IMR-90 (cell line): ENCODE measurements around the gene RAB39A. TPM values are rescaled to one million over a fixed set of nuclear protein-coding genes. Genes with fewer than 3 reads are reported as not detected.

Experiments used
- ATAC-seq: fragments of 200-7000 bp; cut with Tn5 transposase; 2 replicates; pipeline ENCODE4 v1.9.1; 2020; ENCODE audit warnings: low read depth, mild to moderate bottlenecking, moderate library complexity
- BruUV-seq: library from RNA; stranded (reverse); fragments of 400-500 nt; replicated peaks from 2 replicates; lab custom pipeline; 2021; lab: Mats Ljungman, UMichigan
- CTCF ChIA-PET: fragments of 300-600 bp; formaldehyde crosslinking; extraction: SDS; loops from one replicate; lab custom pipeline; 2021; ENCODE audit warnings: antibody characterized with exemption; lab: Yijun Ruan, JAX
- POLR2A ChIA-PET: fragments of 300-600 bp; sonication (Branson Sonifier 250); formaldehyde crosslinking; loops from one replicate; lab custom pipeline; 2022; ENCODE audit warnings: antibody characterized with exemption; ENCODE audit not compliant: unreplicated experiment; lab: Charles Lee
- DNase-seq: peaks from one replicate; pipeline ENCODE4 v3.0.0; 2013
- H2AFZ ChIP-seq: replicated peaks from 2 replicates; pipeline ENCODE3; 2013; ENCODE audit warnings: low read length, mild to moderate bottlenecking; ENCODE audit not compliant: poor library complexity
- H2AK5ac ChIP-seq: 2 replicates; pipeline ENCODE4 v1.6.1; 2013; ENCODE audit warnings: low read depth, low read length, inconsistent platforms
- H2AK9ac ChIP-seq: replicated peaks from 2 replicates; pipeline ENCODE3; 2013; ENCODE audit warnings: mild to moderate bottlenecking, low read depth, low read length, moderate library complexity; ENCODE audit not compliant: poor library complexity
- H2BK120ac ChIP-seq: 2 replicates; pipeline ENCODE4 v1.6.1; 2013; ENCODE audit warnings: low read depth, low read length, inconsistent platforms
- H2BK15ac ChIP-seq: 3 replicates; pipeline ENCODE4 v1.6.1; 2013; ENCODE audit warnings: low read depth, low read length, inconsistent platforms
- H2BK20ac ChIP-seq: 2 replicates; pipeline ENCODE4 v1.6.1; 2013; ENCODE audit warnings: low read depth, mild to moderate bottlenecking, inconsistent platforms, low read length, moderate library complexity
- H2BK5ac ChIP-seq: 2 replicates; pipeline ENCODE4 v1.6.1; 2013; ENCODE audit warnings: mild to moderate bottlenecking, low read depth, low read length, inconsistent platforms; ENCODE audit not compliant: poor library complexity, severe bottlenecking
- H3K14ac ChIP-seq: replicated peaks from 2 replicates; pipeline ENCODE4 v1.6.1; 2013; ENCODE audit warnings: low read depth, low read length, inconsistent platforms
- H3K18ac ChIP-seq: 2 replicates; pipeline ENCODE4 v1.6.1; 2013; ENCODE audit warnings: low read depth, low read length, control low read depth
- H3K23ac ChIP-seq: 2 replicates; pipeline ENCODE4 v1.6.1; 2013; ENCODE audit warnings: low read depth, low read length, inconsistent platforms
- H3K27ac ChIP-seq: 2 replicates; pipeline ENCODE4 v1.5.1; 2013; ENCODE audit warnings: mild to moderate bottlenecking, control low read depth, low read length; ENCODE audit not compliant: insufficient read depth
- H3K27me3 ChIP-seq: 2 replicates; pipeline ENCODE4 v1.6.1; 2013; ENCODE audit warnings: low read length; ENCODE audit not compliant: control insufficient read depth, insufficient read depth
- H3K36me3 ChIP-seq: 2 replicates; pipeline ENCODE4 v1.6.1; 2013; ENCODE audit warnings: low read length, mixed read lengths; ENCODE audit not compliant: control insufficient read depth, insufficient read depth
- H3K4ac ChIP-seq: 2 replicates; pipeline ENCODE4 v1.6.1; 2013; ENCODE audit warnings: low read depth, low read length, inconsistent platforms
- H3K4me1 ChIP-seq: 2 replicates; pipeline ENCODE4 v1.6.1; 2013; ENCODE audit warnings: low read length, mixed read lengths; ENCODE audit not compliant: control insufficient read depth, insufficient read depth
- H3K4me2 ChIP-seq: 2 replicates; pipeline ENCODE4 v1.6.1; 2013; ENCODE audit warnings: low read depth, mild to moderate bottlenecking, control low read depth, low read length, moderate library complexity
- H3K4me3 ChIP-seq: 2 replicates; pipeline ENCODE4 v1.5.1; 2013; ENCODE audit warnings: low read depth, mild to moderate bottlenecking, control low read depth, low read length, moderate library complexity; ENCODE audit not compliant: insufficient read depth
- H3K56ac ChIP-seq: 2 replicates; pipeline ENCODE4 v1.6.1; 2013; ENCODE audit warnings: low read length, inconsistent platforms; ENCODE audit not compliant: insufficient read depth; ENCODE audit errors: extremely low read depth
- H3K79me1 ChIP-seq, 2 experiments: 2 replicates each; pipeline ENCODE4 v1.6.1; 2013; ENCODE audit warnings: low read length in 2 of 2, inconsistent platforms in 1 of 2, low read depth in 1 of 2
- H3K9ac ChIP-seq: 2 replicates; pipeline ENCODE4 v1.6.1; 2013; ENCODE audit warnings: low read depth, low read length, control low read depth
- H3K9me1 ChIP-seq: 2 replicates; pipeline ENCODE4 v1.6.1; 2013; ENCODE audit warnings: low read length, inconsistent platforms; ENCODE audit not compliant: insufficient read depth
- H3K9me3 ChIP-seq: 2 replicates; pipeline ENCODE4 v1.6.1; 2013; ENCODE audit warnings: low read length; ENCODE audit not compliant: control insufficient read depth, insufficient read depth
- H4K20me1 ChIP-seq: 2 replicates; pipeline ENCODE4 v1.6.1; 2013; ENCODE audit warnings: low read length, inconsistent platforms; ENCODE audit not compliant: insufficient read depth
- H4K5ac ChIP-seq: 2 replicates; pipeline ENCODE4 v1.6.1; 2013; ENCODE audit warnings: mild to moderate bottlenecking, low read depth, low read length, control low read depth
- H4K8ac ChIP-seq, 2 experiments: 2 replicates each; pipeline ENCODE4 v1.6.1; 2013; ENCODE audit warnings: low read depth in 2 of 2, low read length in 2 of 2, control low read depth in 1 of 2, inconsistent platforms in 1 of 2
- H4K91ac ChIP-seq: 2 replicates; pipeline ENCODE4 v1.6.1; 2013; ENCODE audit warnings: low read depth, low read length, inconsistent platforms; ENCODE audit not compliant: insufficient read depth
- BHLHE40 ChIP-seq: fragments of 150-350 bp; IDR thresholded peaks from 2 replicates; pipeline ENCODE4 v1.6.1; 2016; ENCODE audit warnings: mild to moderate bottlenecking, low read depth, low read length
- CEBPB ChIP-seq: IDR thresholded peaks from 2 replicates; pipeline ENCODE4 v1.6.1; 2012; ENCODE audit warnings: low read depth, low read length, improper control_type of control experiment
- CHD1 ChIP-seq: IDR thresholded peaks from 2 replicates; pipeline ENCODE4 v1.6.1; 2012; ENCODE audit warnings: low read depth, low read length, improper control_type of control experiment
- FOS ChIP-seq: fragments of 150-350 bp; IDR thresholded peaks from 2 replicates; pipeline ENCODE4 v1.6.1; 2016; ENCODE audit warnings: low read depth, low read length
- MAFK ChIP-seq: IDR thresholded peaks from 2 replicates; pipeline ENCODE4 v1.6.1; 2012; ENCODE audit warnings: low read depth, low read length, improper control_type of control experiment
- MAZ ChIP-seq: IDR thresholded peaks from 2 replicates; pipeline ENCODE4 v1.6.1; 2012; ENCODE audit warnings: low read depth, mild to moderate bottlenecking, low read length, improper control_type of control experiment, moderate library complexity, borderline replicate concordance
- MXI1 ChIP-seq: IDR thresholded peaks from 2 replicates; pipeline ENCODE4 v1.6.1; 2012; ENCODE audit warnings: low read depth, mild to moderate bottlenecking, low read length, moderate library complexity, borderline replicate concordance
- NFE2L2 ChIP-seq: fragments of 150-350 bp; IDR thresholded peaks from 2 replicates; pipeline ENCODE4 v1.6.1; 2016; ENCODE audit warnings: low read depth, mild to moderate bottlenecking, low read length
- POLR2A ChIP-seq: IDR thresholded peaks from 2 replicates; pipeline ENCODE4 v1.6.1; 2012; ENCODE audit warnings: mild to moderate bottlenecking, low read depth, low read length
- RAD21 ChIP-seq: IDR thresholded peaks from 2 replicates; pipeline ENCODE4 v1.6.1; 2012; ENCODE audit warnings: low read length, improper control_type of control experiment
- RCOR1 ChIP-seq: IDR thresholded peaks from 2 replicates; pipeline ENCODE4 v1.6.1; 2012; ENCODE audit warnings: mild to moderate bottlenecking, low read length, improper control_type of control experiment; ENCODE audit not compliant: insufficient replicate concordance
- RFX5 ChIP-seq: IDR thresholded peaks from 2 replicates; pipeline ENCODE4 v1.8.0; 2012; ENCODE audit warnings: low read depth, mild to moderate bottlenecking, low read length, moderate library complexity
- SMC3 ChIP-seq: fragments of 150-350 bp; IDR thresholded peaks from 2 replicates; pipeline ENCODE4 v1.6.1; 2016; ENCODE audit warnings: low read depth, mild to moderate bottlenecking, antibody characterized with exemption, low read length, moderate library complexity
- WGBS, 2 experiments: methylation state at CpG; one replicate each; pipeline versions ENCODE4 v1.1.5 to v1.1.7; 2013; ENCODE audit warnings: missing lambda C conversion rate in 2 of 2; ENCODE audit not compliant: insufficient read length in 1 of 2; ENCODE audit errors: extremely low coverage in 2 of 2; 5-methylcytosine and 5-hydroxymethylcytosine counted together
- dilution Hi-C: fragments of 300-500 bp; cut with HindIII; formaldehyde crosslinking; loops from one replicate; pipeline ENCODE4 v1.14.3; 2018; ENCODE audit warnings: low sequenced_read_pairs; ENCODE audit not compliant: unreplicated experiment
- in situ Hi-C: fragments of 300-500 bp; cut with MboI; formaldehyde crosslinking; loops from 3 replicates; pipeline ENCODE4 v1.14.3; 2019; ENCODE audit warnings: low sequenced_read_pairs, inconsistent platforms, mixed read lengths
- intact Hi-C: fragments of 100-400 bp; cut with micrococcal nuclease; formaldehyde crosslinking; loops from 2 replicates; pipeline ENCODE4 v1.10.0; 2022
- polyA plus RNA-seq, 3 experiments: library from polyadenylated mRNA; depleted of rRNA; stranded (reverse); fragments of >200 nt; gene quantifications; 2 replicates each; pipeline ENCODE4 v1.2.3, GENCODE V29; 2012; ENCODE audit warnings: low replicate concordance in 1 of 3
- total RNA-seq: library from RNA; depleted of rRNA; stranded (reverse); fragments of >200 nt; gene quantifications from 2 replicates; pipeline ENCODE4 v1.2.3, GENCODE V29; 2012
- TF ChIP-seq, protein P1 (sequence below): conservative IDR thresholded peaks from 2 replicates; pipeline ENCODE4 v1.5.1; 2012; ENCODE audit warnings: mild to moderate bottlenecking, low read depth, low read length, improper control_type of control experiment
- TF ChIP-seq, protein P2 (sequence below): fragments of 150-350 bp; IDR thresholded peaks from 2 replicates; pipeline ENCODE4 v1.6.1; 2017; ENCODE audit warnings: mild to moderate bottlenecking, antibody characterized with exemption, low read length, low read depth

RAB39A gene
- total and polyA plus RNA-seq, 2 of the 4 experiments (the other 2 are of a cell fraction) = not detected

DNA sequence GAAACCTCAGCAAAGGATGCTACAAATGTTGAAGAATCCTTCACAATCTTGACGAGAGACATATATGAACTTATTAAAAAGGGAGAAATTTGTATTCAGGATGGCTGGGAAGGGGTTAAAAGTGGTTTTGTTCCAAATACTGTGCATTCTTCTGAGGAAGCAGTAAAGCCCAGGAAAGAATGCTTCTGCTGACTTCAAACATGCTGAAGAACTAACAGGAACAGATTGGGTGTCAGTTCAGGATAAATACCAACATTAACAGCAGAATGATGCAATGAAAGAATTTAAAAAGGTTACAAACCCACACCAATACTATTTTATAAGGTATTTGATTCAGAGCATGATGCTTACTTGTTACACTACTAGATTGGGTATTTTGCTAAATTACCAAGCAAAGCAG is 33.9 kb downstream of the RAB39A start:
- DNase-seq = no peak
- no peak overlapping the region for H3K23ac ChIP-seq
- no peak overlapping the region for H4K91ac ChIP-seq
- no peak overlapping the region for H2BK20ac ChIP-seq
- no peak overlapping the region for H2AK5ac ChIP-seq
- H2BK5ac ChIP-seq = no peak overlapping the region
- no peak overlapping the region for H4K8ac ChIP-seq
- no peaks in the 10 kb centered on the region for H4K20me1 ChIP-seq
- H3K36me3 ChIP-seq = no peaks in the 10 kb centered on the region
- H3K9me3 ChIP-seq = no peaks in the 10 kb centered on the region
- peaks cover 1% of the 10 kb centered on the region; the same call in 1 of the 2 replicates for H3K27me3 ChIP-seq
- H2BK15ac ChIP-seq = no peak overlapping the region
- H3K27ac ChIP-seq = no peak overlapping the region
- H3K14ac ChIP-seq = no peak overlapping the region
- TF ChIP-seq MAFK (no peak), CHD1 (no peak), FOS (no peak), BHLHE40 (no peak), SMC3 (no peak), RFX5 (no peak), MAZ (no peak), NFE2L2 (no peak), CEBPB (no peak), RAD21 (no peak), POLR2A (no peak), RCOR1 (no peak), MXI1 (no peak)
- TF ChIP-seq, protein P1, sequence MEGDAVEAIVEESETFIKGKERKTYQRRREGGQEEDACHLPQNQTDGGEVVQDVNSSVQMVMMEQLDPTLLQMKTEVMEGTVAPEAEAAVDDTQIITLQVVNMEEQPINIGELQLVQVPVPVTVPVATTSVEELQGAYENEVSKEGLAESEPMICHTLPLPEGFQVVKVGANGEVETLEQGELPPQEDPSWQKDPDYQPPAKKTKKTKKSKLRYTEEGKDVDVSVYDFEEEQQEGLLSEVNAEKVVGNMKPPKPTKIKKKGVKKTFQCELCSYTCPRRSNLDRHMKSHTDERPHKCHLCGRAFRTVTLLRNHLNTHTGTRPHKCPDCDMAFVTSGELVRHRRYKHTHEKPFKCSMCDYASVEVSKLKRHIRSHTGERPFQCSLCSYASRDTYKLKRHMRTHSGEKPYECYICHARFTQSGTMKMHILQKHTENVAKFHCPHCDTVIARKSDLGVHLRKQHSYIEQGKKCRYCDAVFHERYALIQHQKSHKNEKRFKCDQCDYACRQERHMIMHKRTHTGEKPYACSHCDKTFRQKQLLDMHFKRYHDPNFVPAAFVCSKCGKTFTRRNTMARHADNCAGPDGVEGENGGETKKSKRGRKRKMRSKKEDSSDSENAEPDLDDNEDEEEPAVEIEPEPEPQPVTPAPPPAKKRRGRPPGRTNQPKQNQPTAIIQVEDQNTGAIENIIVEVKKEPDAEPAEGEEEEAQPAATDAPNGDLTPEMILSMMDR = no peak
- TF ChIP-seq, protein P2, sequence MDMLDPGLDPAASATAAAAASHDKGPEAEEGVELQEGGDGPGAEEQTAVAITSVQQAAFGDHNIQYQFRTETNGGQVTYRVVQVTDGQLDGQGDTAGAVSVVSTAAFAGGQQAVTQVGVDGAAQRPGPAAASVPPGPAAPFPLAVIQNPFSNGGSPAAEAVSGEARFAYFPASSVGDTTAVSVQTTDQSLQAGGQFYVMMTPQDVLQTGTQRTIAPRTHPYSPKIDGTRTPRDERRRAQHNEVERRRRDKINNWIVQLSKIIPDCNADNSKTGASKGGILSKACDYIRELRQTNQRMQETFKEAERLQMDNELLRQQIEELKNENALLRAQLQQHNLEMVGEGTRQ = no peak
- no peaks in the 10 kb centered on the region for H3K4me1 ChIP-seq
- no peak overlapping the region for H3K9ac ChIP-seq
- H3K4ac ChIP-seq = no peak overlapping the region
- no peaks in the 10 kb centered on the region for H3K9me1 ChIP-seq
- ChIA-PET POLR2A (no interaction called here), CTCF (no interaction called here)
- H3K79me1 ChIP-seq = no peaks in the 10 kb centered on the region
- no peak overlapping the region for H2AK9ac ChIP-seq
- dilution Hi-C loops = no loop called here
- H4K5ac ChIP-seq = no peak overlapping the region
- intact Hi-C loops = no loop called here
- no peak overlapping the region for H2BK120ac ChIP-seq
- H3K18ac ChIP-seq = no peak overlapping the region
- 60% methylated on average over 1 of the region's 1 CpG; no CpG with 5 or more reads in 1 of the 2 experiments for WGBS, 2 experiments
- no peak for ATAC-seq
- no peak overlapping the region for H3K56ac ChIP-seq
- H3K4me2 ChIP-seq = no peak overlapping the region
- BruUV-seq = no TSS peak
- no peak overlapping the region for H3K4me3 ChIP-seq
- no peak overlapping the region for H2AFZ ChIP-seq
- in situ Hi-C loops = no loop called here
